ENCODE results near the gene C4orf54. TPM values are rescaled to one million over a fixed set of nuclear protein-coding genes. Genes with fewer than 3 reads are reported as not detected.

Gene C4orf54
- total RNA-seq, 6 experiments from 2014 or later, result 0.02 to 0.03 (median 0.02) TPM; not detected in 1

DNA sequence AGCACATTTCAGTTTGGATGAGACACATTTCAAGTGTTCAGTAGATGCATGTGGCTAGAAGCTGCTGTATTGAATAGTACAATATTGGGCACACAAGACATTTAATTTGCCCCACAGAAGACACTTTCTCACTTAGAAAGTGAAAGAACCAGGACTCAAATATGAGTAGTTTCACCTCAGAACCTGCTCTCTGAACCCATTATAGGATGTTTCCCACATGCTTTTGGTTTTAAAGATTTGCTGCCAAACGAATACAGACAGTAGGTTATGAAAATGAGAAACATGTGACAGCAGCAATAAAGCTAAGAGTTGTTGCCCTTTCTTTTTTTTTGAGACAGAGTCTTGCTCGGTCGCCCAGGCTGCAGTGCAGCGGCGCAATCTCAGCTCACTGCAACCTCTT, 32.3 kb downstream of the C4orf54 start:
- H3K36me3 Mint-ChIP-seq (ENCODE audit: low read depth), result no peaks in the 10 kb centered on the region

DNA sequence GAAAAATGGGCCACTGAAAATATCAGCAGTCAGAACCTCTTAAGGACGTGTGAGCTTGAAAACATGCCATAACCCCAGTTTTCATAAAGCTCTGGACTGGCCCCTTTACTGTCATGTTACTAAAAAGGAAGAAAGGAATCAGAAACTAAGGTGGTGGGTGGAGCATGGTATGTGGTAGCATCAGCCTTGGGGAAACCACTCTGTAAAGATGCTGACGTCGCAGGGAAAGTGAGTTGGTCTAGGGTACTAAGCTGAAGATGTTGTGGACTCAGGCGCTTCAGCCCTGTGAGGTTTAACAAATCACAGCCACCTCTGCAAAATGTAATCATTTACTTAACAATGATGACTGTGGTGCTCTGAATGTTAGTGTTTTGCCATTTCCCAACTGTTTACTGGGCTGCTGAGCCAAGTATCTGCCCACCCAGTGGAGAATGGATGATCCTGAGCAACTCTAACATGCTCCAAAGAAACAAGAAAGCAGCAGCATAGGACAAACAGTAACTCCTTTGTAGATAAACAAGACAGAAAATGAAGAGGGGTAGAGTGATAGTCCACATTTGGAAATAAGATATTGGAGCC, 33.4 kb downstream of the C4orf54 start:
- no peak for DNase-seq
- TF ChIP-seq, protein P1, sequence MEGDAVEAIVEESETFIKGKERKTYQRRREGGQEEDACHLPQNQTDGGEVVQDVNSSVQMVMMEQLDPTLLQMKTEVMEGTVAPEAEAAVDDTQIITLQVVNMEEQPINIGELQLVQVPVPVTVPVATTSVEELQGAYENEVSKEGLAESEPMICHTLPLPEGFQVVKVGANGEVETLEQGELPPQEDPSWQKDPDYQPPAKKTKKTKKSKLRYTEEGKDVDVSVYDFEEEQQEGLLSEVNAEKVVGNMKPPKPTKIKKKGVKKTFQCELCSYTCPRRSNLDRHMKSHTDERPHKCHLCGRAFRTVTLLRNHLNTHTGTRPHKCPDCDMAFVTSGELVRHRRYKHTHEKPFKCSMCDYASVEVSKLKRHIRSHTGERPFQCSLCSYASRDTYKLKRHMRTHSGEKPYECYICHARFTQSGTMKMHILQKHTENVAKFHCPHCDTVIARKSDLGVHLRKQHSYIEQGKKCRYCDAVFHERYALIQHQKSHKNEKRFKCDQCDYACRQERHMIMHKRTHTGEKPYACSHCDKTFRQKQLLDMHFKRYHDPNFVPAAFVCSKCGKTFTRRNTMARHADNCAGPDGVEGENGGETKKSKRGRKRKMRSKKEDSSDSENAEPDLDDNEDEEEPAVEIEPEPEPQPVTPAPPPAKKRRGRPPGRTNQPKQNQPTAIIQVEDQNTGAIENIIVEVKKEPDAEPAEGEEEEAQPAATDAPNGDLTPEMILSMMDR (IDR thresholded peaks at IDR 0.05), result no peak
- Mint-ChIP-seq H3K27ac (no peak overlapping the region), H3K27me3 (ENCODE audit: insufficient read depth) (peaks cover 3% of the 10 kb centered on the region; the same call in 1 of the 2 replicates), H3K36me3 (ENCODE audit: low read depth) (no peaks in the 10 kb centered on the region), H3K4me3 (no peak overlapping the region), H3K9me3 (no peaks in the 10 kb centered on the region), H3K4me1 (ENCODE audit: low read depth) (no peaks in the 10 kb centered on the region)

More for the DNA sequence above, 32.3 kb downstream of the C4orf54 start:
- Mint-ChIP-seq H3K9me3 (no peaks in the 10 kb centered on the region), H3K4me1 (ENCODE audit: low read depth) (no peaks in the 10 kb centered on the region), H3K27ac (no peak overlapping the region), H3K4me3 (no peak overlapping the region), H3K27me3 (ENCODE audit: insufficient read depth) (peaks cover 3% of the 10 kb centered on the region; the same call in 1 of the 2 replicates)
- TF ChIP-seq, protein P1 (IDR thresholded peaks at IDR 0.05), result no peak
- no peak for DNase-seq

DNA sequence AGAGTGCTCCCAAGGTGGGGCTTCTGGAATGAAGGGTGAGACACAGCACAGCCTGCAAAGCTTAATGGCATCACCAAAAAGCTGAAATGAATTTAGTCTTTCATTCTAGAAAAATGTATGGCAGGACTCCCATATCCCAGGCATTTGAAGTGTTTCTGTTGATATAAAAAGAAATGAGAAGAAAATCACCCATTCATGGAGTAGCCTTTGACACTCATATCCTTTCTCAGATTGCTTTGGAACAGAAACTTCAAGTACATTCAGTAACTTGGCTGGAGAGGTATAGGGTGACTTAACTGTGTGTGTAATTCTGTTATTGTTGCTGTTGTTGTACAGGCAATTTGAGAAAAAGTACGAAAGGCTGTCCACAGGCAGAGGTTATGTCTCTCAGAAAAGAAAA, 35.3 kb downstream of the C4orf54 start:
- DNase-seq, result no peak
- H3K4me1 Mint-ChIP-seq (ENCODE audit: low read depth), result no peaks in the 10 kb centered on the region
- no peaks in the 10 kb centered on the region for H3K9me3 Mint-ChIP-seq
- TF ChIP-seq, protein P1 (IDR thresholded peaks at IDR 0.05), result no peak
- H3K27me3 Mint-ChIP-seq (ENCODE audit: insufficient read depth), result peaks cover 3% of the 10 kb centered on the region; the same call in 1 of the 2 replicates
- no peaks in the 10 kb centered on the region for H3K36me3 Mint-ChIP-seq (ENCODE audit: low read depth)
- H3K4me3 Mint-ChIP-seq, result no peak overlapping the region
- H3K27ac Mint-ChIP-seq, result no peak overlapping the region

DNA sequence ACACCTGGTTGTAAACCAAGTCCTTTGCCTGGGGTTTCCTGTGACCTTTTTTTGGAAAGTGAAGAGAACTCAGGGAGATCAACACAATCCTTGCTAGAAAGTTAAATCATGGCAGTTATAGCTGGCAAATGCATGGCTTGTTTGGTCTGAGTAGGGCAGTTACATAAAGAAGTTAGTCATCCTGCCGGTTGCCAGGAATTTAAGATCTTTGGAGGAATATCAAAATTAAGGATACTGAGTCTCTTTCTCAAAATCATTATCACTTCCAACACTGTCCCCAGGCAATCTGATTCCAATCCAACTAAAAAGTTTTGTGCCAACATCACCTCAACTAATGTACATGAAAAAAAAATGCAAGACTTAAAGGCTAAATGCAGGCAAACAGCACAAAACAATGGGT, 40.3 kb downstream of the C4orf54 start:
- DNase-seq, result no peak
- Mint-ChIP-seq H3K36me3 (ENCODE audit: low read depth) (no peaks in the 10 kb centered on the region), H3K4me3 (no peak overlapping the region), H3K27me3 (ENCODE audit: insufficient read depth) (peaks cover 3% of the 10 kb centered on the region; the same call in 1 of the 2 replicates), H3K27ac (no peak overlapping the region), H3K9me3 (no peaks in the 10 kb centered on the region), H3K4me1 (ENCODE audit: low read depth) (no peaks in the 10 kb centered on the region)
- TF ChIP-seq, protein P1 (IDR thresholded peaks at IDR 0.05), result no peak

DNA sequence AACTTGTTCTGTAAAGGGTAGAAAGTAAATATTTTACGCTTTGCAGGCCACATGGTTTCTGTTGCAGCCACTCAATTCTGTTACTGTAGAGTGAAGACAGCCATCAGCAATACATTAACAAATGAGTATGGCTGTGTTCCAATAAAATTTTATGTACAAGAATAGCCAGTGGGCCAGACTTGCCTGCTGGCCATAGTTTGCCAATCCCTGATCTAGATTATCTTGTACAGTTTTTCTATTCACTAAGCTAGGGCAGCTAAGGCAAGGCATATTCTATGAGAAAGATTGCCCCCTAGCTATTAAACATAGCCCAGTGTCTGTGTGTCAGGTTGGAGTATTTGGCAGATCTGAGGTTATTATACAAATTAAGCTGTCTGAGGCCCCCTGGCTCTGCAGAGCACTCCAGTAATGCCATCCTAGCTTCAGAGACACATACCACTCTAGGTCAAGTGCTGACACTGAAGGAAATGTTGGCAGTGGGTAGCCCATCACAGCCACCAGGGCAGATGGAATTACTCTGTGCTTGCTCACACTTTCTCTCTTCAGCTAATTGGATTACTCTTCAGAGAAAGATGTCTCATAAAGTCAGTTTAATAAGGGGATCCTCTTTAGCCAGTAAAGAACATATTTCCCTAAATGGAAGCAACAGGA, 42.3 kb downstream of the C4orf54 start:
- Mint-ChIP-seq H3K36me3 (ENCODE audit: low read depth) (no peaks in the 10 kb centered on the region), H3K4me1 (ENCODE audit: low read depth) (no peaks in the 10 kb centered on the region), H3K9me3 (no peaks in the 10 kb centered on the region), H3K27ac (no peak overlapping the region), H3K27me3 (ENCODE audit: insufficient read depth) (peaks cover 3% of the 10 kb centered on the region; the same call in 1 of the 2 replicates), H3K4me3 (no peak overlapping the region)
- DNase-seq, result no peak
- TF ChIP-seq, protein P1 (IDR thresholded peaks at IDR 0.05), result no peak

Data from HFFc6 (cell line).